Dendritic cell treated with granulocyte-macrophage colony-stimulating factor and Interleukin-4, amounts not matched to agents 40 ng/mL and 50 ng/mL, for 4 days (primary cell): ENCODE results near the gene ST7.

ENCODE experiments used
- H3K27ac Mint-ChIP-seq: one replicate; pipeline ENCODE4 v1.8.0; 2022; ENCODE audit warnings: mild to moderate bottlenecking, mixed read lengths
- H3K27me3 Mint-ChIP-seq: one replicate; pipeline ENCODE4 v1.8.0; 2022; ENCODE audit warnings: mild to moderate bottlenecking, mixed read lengths
- H3K36me3 Mint-ChIP-seq: one replicate; pipeline ENCODE4 v1.8.0; 2022; ENCODE audit warnings: low read depth, mixed read lengths
- H3K4me1 Mint-ChIP-seq: one replicate; pipeline ENCODE4 v1.8.0; 2022; ENCODE audit warnings: low read depth, mixed read lengths
- H3K4me3 Mint-ChIP-seq: one replicate; pipeline ENCODE4 v1.8.0; 2022; ENCODE audit warnings: mild to moderate bottlenecking, moderate library complexity, mixed read lengths
- H3K9me3 Mint-ChIP-seq: one replicate; pipeline ENCODE4 v1.8.0; 2022; ENCODE audit warnings: mixed read lengths
- intact Hi-C: fragments of 100-400 bp; cut with micrococcal nuclease; formaldehyde crosslinking; loops from one replicate; pipeline ENCODE4 v1.15.0; 2022

The ST7 gene

GRCh38 chr7:117192108-117192507 lies 238.8 kb downstream of the ST7 start:
- intact Hi-C loops = no loop called here
- Mint-ChIP-seq H3K36me3 (peaks cover 45% of the 10 kb centered on the region), H3K27ac (no peak overlapping the region), H3K27me3 (no peaks in the 10 kb centered on the region), H3K4me1 (no peaks in the 10 kb centered on the region), H3K9me3 (peaks cover 25% of the 10 kb centered on the region), H3K4me3 (no peak overlapping the region)

GRCh38 chr7:117193564-117193963 lies 240.3 kb downstream of the ST7 start:
- Mint-ChIP-seq H3K27me3 (no peaks in the 10 kb centered on the region), H3K27ac (no peak overlapping the region), H3K4me3 (no peak overlapping the region), H3K36me3 (peaks cover 50% of the 10 kb centered on the region), H3K4me1 (no peaks in the 10 kb centered on the region), H3K9me3 (peaks cover 25% of the 10 kb centered on the region)
- intact Hi-C loops = no loop called here

GRCh38 chr7:117194445-117194844 lies 241.1 kb downstream of the ST7 start:
- Mint-ChIP-seq H3K4me1 (no peaks in the 10 kb centered on the region), H3K36me3 (peaks cover 56% of the 10 kb centered on the region), H3K27ac (no peak overlapping the region), H3K4me3 (no peak overlapping the region), H3K27me3 (no peaks in the 10 kb centered on the region), H3K9me3 (peaks cover 25% of the 10 kb centered on the region)
- intact Hi-C loops = no loop called here

- no peak overlapping the region for H3K4me3 Mint-ChIP-seq
- no peaks in the 10 kb centered on the region for H3K27me3 Mint-ChIP-seq
- peaks cover 25% of the 10 kb centered on the region for H3K9me3 Mint-ChIP-seq
- H3K36me3 Mint-ChIP-seq = peaks cover 48% of the 10 kb centered on the region
- H3K27ac Mint-ChIP-seq = no peak overlapping the region
- H3K4me1 Mint-ChIP-seq = no peaks in the 10 kb centered on the region
- intact Hi-C loops = no loop called here
These were observed 242.2 kb downstream of the ST7 start for GRCh38 chr7:117195361-117196029.

GRCh38 chr7:117200132-117200531 lies 246.8 kb downstream of the ST7 start:
- no peak overlapping the region for H3K27ac Mint-ChIP-seq
- H3K4me1 Mint-ChIP-seq = peaks cover 6% of the 10 kb centered on the region
- H3K36me3 Mint-ChIP-seq = peaks cover 28% of the 10 kb centered on the region
- intact Hi-C loops = no loop called here
- no peaks in the 10 kb centered on the region for H3K27me3 Mint-ChIP-seq
- H3K9me3 Mint-ChIP-seq = peaks cover 11% of the 10 kb centered on the region
- no peak overlapping the region for H3K4me3 Mint-ChIP-seq

GRCh38 chr7:117200786-117201458 lies 247.6 kb downstream of the ST7 start:
- H3K4me3 Mint-ChIP-seq = no peak overlapping the region
- no peak overlapping the region for H3K27ac Mint-ChIP-seq
- intact Hi-C loops = no loop called here
- peaks cover 6% of the 10 kb centered on the region for H3K4me1 Mint-ChIP-seq
- H3K9me3 Mint-ChIP-seq = peaks cover 3% of the 10 kb centered on the region
- H3K36me3 Mint-ChIP-seq = peaks cover 20% of the 10 kb centered on the region
- H3K27me3 Mint-ChIP-seq = no peaks in the 10 kb centered on the region

GRCh38 chr7:117202511-117202910 lies 249.2 kb downstream of the ST7 start:
- Mint-ChIP-seq H3K9me3 (no peaks in the 10 kb centered on the region), H3K4me3 (no peak overlapping the region), H3K27me3 (no peaks in the 10 kb centered on the region), H3K36me3 (peaks cover 18% of the 10 kb centered on the region), H3K27ac (no peak overlapping the region), H3K4me1 (peaks cover 6% of the 10 kb centered on the region)
- intact Hi-C loops = no loop called here

- Mint-ChIP-seq H3K36me3 (peaks cover 17% of the 10 kb centered on the region), H3K9me3 (no peaks in the 10 kb centered on the region), H3K4me3 (no peak overlapping the region), H3K27me3 (no peaks in the 10 kb centered on the region), H3K27ac (no peak overlapping the region), H3K4me1 (peaks cover 6% of the 10 kb centered on the region)
- intact Hi-C loops = no loop called here
These were observed 249.9 kb downstream of the ST7 start for GRCh38 chr7:117203205-117203604.

GRCh38 chr7:117205873-117206272 lies 252.6 kb downstream of the ST7 start:
- Mint-ChIP-seq H3K36me3 (peaks cover 18% of the 10 kb centered on the region), H3K4me3 (no peak overlapping the region), H3K27ac (no peak overlapping the region), H3K27me3 (no peaks in the 10 kb centered on the region), H3K4me1 (peaks cover 14% of the 10 kb centered on the region), H3K9me3 (no peaks in the 10 kb centered on the region)
- intact Hi-C loops = no loop called here

- Mint-ChIP-seq H3K27me3 (no peaks in the 10 kb centered on the region), H3K27ac (no peak overlapping the region), H3K9me3 (no peaks in the 10 kb centered on the region), H3K36me3 (peaks cover 20% of the 10 kb centered on the region), H3K4me3 (no peak overlapping the region), H3K4me1 (peaks cover 10% of the 10 kb centered on the region)
- intact Hi-C loops = no loop called here
These were observed 255.0 kb downstream of the ST7 start for GRCh38 chr7:117208257-117208656.

GRCh38 chr7:117210397-117210796 lies 257.1 kb downstream of the ST7 start:
- Mint-ChIP-seq H3K27me3 (no peaks in the 10 kb centered on the region), H3K36me3 (peaks cover 28% of the 10 kb centered on the region), H3K27ac (peak overlapping the region; percentile 1), H3K4me3 (no peak overlapping the region), H3K4me1 (peaks cover 10% of the 10 kb centered on the region), H3K9me3 (no peaks in the 10 kb centered on the region)
- intact Hi-C loops = no loop called here

- Mint-ChIP-seq H3K27me3 (no peaks in the 10 kb centered on the region), H3K36me3 (peaks cover 28% of the 10 kb centered on the region), H3K27ac (peak overlapping the region; percentile 1), H3K4me1 (peaks cover 10% of the 10 kb centered on the region), H3K4me3 (no peak overlapping the region), H3K9me3 (no peaks in the 10 kb centered on the region)
- intact Hi-C loops = no loop called here
These were observed 257.6 kb downstream of the ST7 start for GRCh38 chr7:117210908-117211307.

GRCh38 chr7:117211614-117212013 lies 258.3 kb downstream of the ST7 start:
- peaks cover 28% of the 10 kb centered on the region for H3K36me3 Mint-ChIP-seq
- H3K4me1 Mint-ChIP-seq = peaks cover 10% of the 10 kb centered on the region
- no peak overlapping the region for H3K27ac Mint-ChIP-seq
- no peaks in the 10 kb centered on the region for H3K9me3 Mint-ChIP-seq
- H3K4me3 Mint-ChIP-seq = no peak overlapping the region
- H3K27me3 Mint-ChIP-seq = no peaks in the 10 kb centered on the region
- intact Hi-C loops = loop anchor here (2.0 kb wide), 1 partner anchor 941 kb away; no protein-coding TSS in a partner anchor

GRCh38 chr7:117212969-117213877 lies 259.9 kb downstream of the ST7 start:
- H3K4me1 Mint-ChIP-seq = peaks cover 10% of the 10 kb centered on the region
- intact Hi-C loops = loop anchor here (2.0 kb wide), 1 partner anchor 940 kb away; no protein-coding TSS in a partner anchor
- H3K27me3 Mint-ChIP-seq = no peaks in the 10 kb centered on the region
- no peak overlapping the region for H3K27ac Mint-ChIP-seq
- H3K36me3 Mint-ChIP-seq = peaks cover 28% of the 10 kb centered on the region
- H3K4me3 Mint-ChIP-seq = no peak overlapping the region
- H3K9me3 Mint-ChIP-seq = no peaks in the 10 kb centered on the region
